A549 (cell line): ENCODE data around the gene UBE2S. TPM values are rescaled to one million over a fixed set of nuclear protein-coding genes. Genes with fewer than 3 reads are reported as not detected.
A peak's percentile ranks its signal among the peaks of the same experiment; 100 is the strongest.

Experiments used
- ATAC-seq, 2 experiments: fragments of 200-7000 bp in 1 of 2; fragments of >200 bp in 1 of 2; cut with Nextera tagmentation in 1 of 2; cut with Tn5 transposase in 1 of 2; 3 replicates each; pipeline versions ENCODE4 v1.8.0 to v1.9.1; 2018 to 2020; ENCODE audit warnings: mild to moderate bottlenecking in 1 of 2, moderate library complexity in 1 of 2
- CTCF ChIA-PET: fragments of 300-600 bp; sonication (Branson Sonifier 250); formaldehyde crosslinking; extraction: SDS; loops from one replicate; lab custom pipeline; 2021; ENCODE audit warnings: antibody characterized with exemption, inconsistent platforms; lab: Yijun Ruan, JAX
- POLR2A ChIA-PET: fragments of 350-600 bp; formaldehyde crosslinking; extraction: SDS; loops from one replicate; lab custom pipeline; 2021; ENCODE audit warnings: antibody characterized with exemption, inconsistent platforms; lab: Yijun Ruan, JAX
- DNase-seq, 2 experiments: peaks; one replicate each; pipeline versions ENCODE4 v3.0.0 to v3.0.0-alpha.2; 2011 to 2016; ENCODE audit warnings: low read depth in 1 of 2, low spot score in 1 of 2
- FAIRE-seq: peaks from 2 replicates; lab custom pipeline; 2011; peaks lifted over from hg19 to GRCh38; lab: Jason Lieb, UNC
- H3K27ac ChIP-seq, 2 experiments: fragments of >200 bp; sonication (Bioruptor Twin); formaldehyde crosslinking; 3 replicates each; pipeline ENCODE4 v1.5.1; 2016 to 2017
- H3K4me1 ChIP-seq: fragments of >200 bp; sonication (Bioruptor Twin); formaldehyde crosslinking; 3 replicates; pipeline ENCODE4 v1.6.1; 2016
- H3K4me2 ChIP-seq: fragments of >200 bp; sonication (Bioruptor Twin); formaldehyde crosslinking; 3 replicates; pipeline ENCODE4 v1.6.1; 2016
- H3K4me3 ChIP-seq: fragments of >200 bp; sonication (Bioruptor Twin); formaldehyde crosslinking; 3 replicates; pipeline ENCODE4 v1.5.1; 2016
- H3K9me3 ChIP-seq: fragments of >200 bp; sonication (Bioruptor Twin); formaldehyde crosslinking; 3 replicates; pipeline ENCODE4 v1.6.1; 2016
- BCL3 ChIP-seq: fragments of >200 bp; sonication (Bioruptor Twin); formaldehyde crosslinking; IDR thresholded peaks from 3 replicates; pipeline ENCODE4 v1.6.1; 2016
- CBX2 ChIP-seq: fragments of 200-600 bp; sonication (generic); IDR thresholded peaks from 2 replicates; pipeline ENCODE4 v1.6.1; 2016; ENCODE audit warnings: low read depth, mild to moderate bottlenecking, borderline replicate concordance
- CBX8 ChIP-seq: fragments of 200-600 bp; sonication (generic); IDR thresholded peaks from 2 replicates; pipeline ENCODE4 v1.6.1; 2016
- CEBPB ChIP-seq, 2 experiments: fragments of >200 bp in 1 of 2; sonication (Bioruptor Twin) in 1 of 2; formaldehyde crosslinking in 1 of 2; IDR thresholded peaks; 2 replicates each; pipeline ENCODE4 v1.6.1; 2012 to 2016
- E2F6 ChIP-seq: IDR thresholded peaks from 2 replicates; pipeline ENCODE4 v1.6.1; 2012; ENCODE audit warnings: low read depth, borderline replicate concordance
- EHF ChIP-seq: fragments of 250-450 bp; sonication (Bioruptor Pico); IDR thresholded peaks from 2 replicates; pipeline ENCODE4 v1.5.0; 2020; ENCODE audit warnings: mild to moderate bottlenecking
- EHMT2 ChIP-seq: fragments of 200-600 bp; sonication (generic); IDR thresholded peaks from 2 replicates; pipeline ENCODE4 v1.6.1; 2016; ENCODE audit warnings: antibody characterized with exemption, low read depth, mild to moderate bottlenecking, moderate library complexity
- EP300 ChIP-seq, 2 experiments: fragments of >200 bp; sonication (Bioruptor Twin); formaldehyde crosslinking; IDR thresholded peaks; 2 replicates in 1 of 2; 3 replicates in 1 of 2; pipeline ENCODE4 v1.6.1; 2016 to 2017
- ESRRA ChIP-seq: fragments of 150-350 bp; IDR thresholded peaks from 2 replicates; pipeline ENCODE4 v1.6.1; 2014; ENCODE audit warnings: mild to moderate bottlenecking, low read length, borderline replicate concordance
- FOSB ChIP-seq: fragments of 250-450 bp; sonication (Bioruptor Pico); IDR thresholded peaks from 2 replicates; pipeline ENCODE4 v1.5.0; 2020; ENCODE audit warnings: mild to moderate bottlenecking, moderate library complexity
- FOSL2 ChIP-seq, 2 experiments: fragments of 450-650 bp in 1 of 2; fragments of >200 bp in 1 of 2; sonication (Bioruptor Twin) in 1 of 2; formaldehyde crosslinking; IDR thresholded peaks; 2 replicates each; pipeline versions ENCODE4 v1.5.0 to v1.6.1; 2016 to 2020; ENCODE audit warnings: mild to moderate bottlenecking in 1 of 2, moderate library complexity in 1 of 2
- HEYL ChIP-seq: fragments of 250-450 bp; sonication (Bioruptor Pico); IDR thresholded peaks from 2 replicates; pipeline ENCODE4 v1.8.0; 2021; ENCODE audit warnings: mild to moderate bottlenecking, moderate library complexity
- HMGXB4 ChIP-seq: fragments of 250-450 bp; sonication (Bioruptor Pico); IDR thresholded peaks from 2 replicates; pipeline ENCODE4 v1.5.0; 2021; ENCODE audit warnings: mild to moderate bottlenecking, moderate library complexity, borderline replicate concordance
- HOXB5 ChIP-seq: fragments of 250-450 bp; sonication (Bioruptor Pico); IDR thresholded peaks from 2 replicates; pipeline ENCODE4 v1.5.0; 2020; ENCODE audit warnings: mild to moderate bottlenecking, moderate library complexity
- JUNB ChIP-seq: fragments of >200 bp; sonication (Bioruptor Twin); formaldehyde crosslinking; IDR thresholded peaks from 2 replicates; pipeline ENCODE4 v1.6.1; 2016
- MAFK ChIP-seq: fragments of 450-650 bp; IDR thresholded peaks from 2 replicates; pipeline ENCODE4 v1.6.1; 2014; ENCODE audit not compliant: partially characterized antibody
- MAX ChIP-seq: IDR thresholded peaks from 2 replicates; pipeline ENCODE4 v1.6.1; 2012
- POLR2A ChIP-seq: IDR thresholded peaks from 2 replicates; pipeline ENCODE4 v1.6.1; 2012; ENCODE audit warnings: mild to moderate bottlenecking, low read length
- POLR2AphosphoS2 ChIP-seq: conservative IDR thresholded peaks from 2 replicates; pipeline ENCODE4 v1.6.1; 2012; ENCODE audit warnings: low read length, improper control_type of control experiment, inconsistent platforms
- RAD21 ChIP-seq, 2 experiments: fragments of >200 bp in 1 of 2; sonication (Bioruptor Twin) in 1 of 2; formaldehyde crosslinking in 1 of 2; IDR thresholded peaks in 1 of 2; conservative IDR thresholded peaks in 1 of 2; 2 replicates in 1 of 2; 3 replicates in 1 of 2; pipeline ENCODE4 v1.6.1; 2012 to 2018; ENCODE audit warnings: inconsistent platforms in 1 of 2
- RARB ChIP-seq: fragments of 250-450 bp; sonication (Bioruptor Pico); IDR thresholded peaks from 2 replicates; pipeline ENCODE4 v1.8.0; 2021; ENCODE audit warnings: mild to moderate bottlenecking, moderate library complexity
- RFX5 ChIP-seq: fragments of 450-650 bp; IDR thresholded peaks from 2 replicates; pipeline ENCODE4 v1.7.1; 2014; ENCODE audit warnings: antibody characterized with exemption, mild to moderate bottlenecking, moderate library complexity
- SMC3 ChIP-seq: fragments of >200 bp; sonication (Bioruptor Twin); formaldehyde crosslinking; IDR thresholded peaks from 3 replicates; pipeline ENCODE4 v1.6.1; 2018; ENCODE audit warnings: inconsistent platforms
- TFCP2L1 ChIP-seq: fragments of 250-450 bp; sonication (Bioruptor Pico); IDR thresholded peaks from 2 replicates; pipeline ENCODE4 v1.5.0; 2021; ENCODE audit warnings: mild to moderate bottlenecking
- TP53 ChIP-seq: fragments of 250-450 bp; sonication (Bioruptor Pico); IDR thresholded peaks from 2 replicates; pipeline ENCODE4 v1.5.0; 2021; ENCODE audit warnings: mild to moderate bottlenecking, moderate library complexity
- USF2 ChIP-seq: fragments of 450-650 bp; IDR thresholded peaks from 2 replicates; pipeline ENCODE4 v1.6.1; 2014; ENCODE audit warnings: antibody characterized with exemption
- ZC3H11A ChIP-seq: fragments of 450-650 bp; IDR thresholded peaks from 2 replicates; pipeline ENCODE4 v1.6.1; 2014; ENCODE audit warnings: antibody characterized with exemption, mild to moderate bottlenecking
- WGBS: methylation state at CpG from one replicate; pipeline ENCODE4 v1.1.6; 2017; ENCODE audit errors: missing lambda C conversion rate; 5-methylcytosine and 5-hydroxymethylcytosine counted together
- polyA plus RNA-seq, 4 experiments: library from polyadenylated mRNA; depleted of rRNA in 3 of 4; stranded (reverse); fragments of >200 nt; fragmentation: RNase III in 1 of 4; extraction: RNeasy Plus Mini Kit Qiagen cat#74134 plus additional on column Dnase treatment in 1 of 4; gene quantifications; 2 replicates in 3 of 4; 3 replicates in 1 of 4; pipeline ENCODE4 v1.2.3, GENCODE V29; 2011 to 2017

Gene UBE2S
- polyA plus RNA-seq, 2 of the 4 experiments (the other 2 are of a cell fraction) = 139 to 295 TPM

- 85% methylated on average over 17 of the region's 18 CpGs for WGBS
- no peak overlapping the region for H3K4me3 ChIP-seq
- ChIA-PET CTCF (interaction anchor here (0.6 to 7.0 kb wide), 14 partner anchors 9 to 252 kb away, joined by 3 to 38 read pairs (median 5); partner anchors contain the start of gene TMEM238), POLR2A (interaction anchor here (0.7 to 3.4 kb wide), 5 partner anchors 9 to 206 kb away, joined by 3 to 26 read pairs (median 6); partner anchors contain the start of genes FIZ1, ISOC2 and UBE2S)
- peaks cover 54% of the 10 kb centered on the region for H3K4me1 ChIP-seq
- TF ChIP-seq TP53 (CRISPR knock-in tag) = no peak
- TF ChIP-seq POLR2AphosphoS2 = no peak
- no peak for TF ChIP-seq FOSB
- TF ChIP-seq USF2 = no peak
- TF ChIP-seq RARB (CRISPR knock-in tag) = no peak
- no peak for TF ChIP-seq CBX2
- TF ChIP-seq JUNB = no peak
- TF ChIP-seq ESRRA = no peak
- TF ChIP-seq CBX8 = no peak
- TF ChIP-seq CEBPB (IDR thresholded peaks at IDR 0.05) = no peak
- TF ChIP-seq FOSL2 (IDR thresholded peaks at IDR 0.05) = no peak
- TF ChIP-seq FOSL2 (CRISPR knock-in tag; IDR thresholded peaks at IDR 0.05) = no peak
- no peak for TF ChIP-seq EP300 (IDR thresholded peaks at IDR 0.05)
- no peak for TF ChIP-seq MAX
- no peak for TF ChIP-seq RFX5
- TF ChIP-seq HEYL = no peak
- TF ChIP-seq MAFK = no peak
- peak; percentile 22 to 26; a peak in 4 of 6 replicates for ATAC-seq
- no peak overlapping the region for H3K4me2 ChIP-seq
- H3K27ac ChIP-seq = peak overlapping the region in 1 of 2 experiments; percentile 52; a peak in 3 of 6 replicates
- no peak for FAIRE-seq
- no peaks in the 10 kb centered on the region for H3K9me3 ChIP-seq
- no peak for DNase-seq
Observed at GRCh38 chr19:55392820-55393761, 14.5 kb downstream of the UBE2S start.

GRCh38 chr19:55391702-55392615, 15.6 kb downstream of the UBE2S start:
- Histone ChIP-seq H3K4me3 (no peak overlapping the region), H3K4me2 (0 out of 3 replicates have a peak overlapping the region, but pooled peaks have one; percentile 4), H3K27ac (peak overlapping the region in 1 of 2 experiments; percentile 19; a peak in 3 of 6 replicates), H3K4me1 (peaks cover 61% of the 10 kb centered on the region), H3K9me3 (no peaks in the 10 kb centered on the region)
- 80% methylated on average over 18 of the region's 18 CpGs for WGBS
- POLR2A ChIA-PET = interaction anchor here (1.2 to 6.5 kb wide), 3 partner anchors 15 to 275 kb away, joined by 4 to 55 read pairs (median 26); partner anchors contain the start of genes PPP1R12C and UBE2S
- CTCF ChIA-PET = interaction anchor here (1.0 to 7.0 kb wide), 6 partner anchors 9 to 104 kb away, joined by 3 to 38 read pairs (median 4); no protein-coding TSS in a partner anchor
- DNase-seq (no peak), ATAC-seq (peak; percentile 6 to 27; a peak in 3 of 6 replicates), FAIRE-seq (no peak)
- TF ChIP-seq MAX (peak; percentile 17; the same call in 1 of the 2 replicates), EHMT2 (no peak), ZC3H11A (no peak), POLR2AphosphoS2 (0 out of 2 replicates have a peak, but pooled peaks have one; percentile 3), USF2 (no peak), HMGXB4 (no peak), RAD21 (conservative IDR thresholded peaks at IDR 0.05 in 1 of 2, IDR thresholded peaks at IDR 0.05 in 1 of 2) (no peak), POLR2A (no peak), TFCP2L1 (no peak), HOXB5 (CRISPR knock-in tag) (no peak), EHF (CRISPR knock-in tag) (no peak), CEBPB (IDR thresholded peaks at IDR 0.05) (peak in 1 of 2 experiments; percentile 74; a peak in 2 of 4 replicates), BCL3 (0 out of 3 replicates have a peak, but pooled peaks have one; percentile 28), SMC3 (no peak), E2F6 (no peak)
